Body of pancreas (tissue), 4 donors: ENCODE results near the gene IL1F10.

ENCODE experiments used
- CTCF ChIP-seq, 7 experiments: fragments of 450-650 bp in 4 of 7; fragments of 200-600 bp in 3 of 7; sonication (generic) in 3 of 7; IDR thresholded peaks; one replicate each; pipeline ENCODE4 v1.5.1; 2016 to 2019; ENCODE audit warnings: antibody characterized with exemption in 7 of 7
- POLR2A ChIP-seq, 3 donors: fragments of 450-650 bp; IDR thresholded peaks; one replicate each; pipeline ENCODE4 v1.6.1; 2016; ENCODE audit warnings: antibody characterized with exemption in 3 of 3, mild to moderate bottlenecking in 2 of 3

- TF ChIP-seq CTCF (IDR thresholded peaks at IDR 0.05) = no peak
- TF ChIP-seq POLR2A (IDR thresholded peaks at IDR 0.05) = no peak
These were observed 4.8 kb downstream of the IL1F10 start for GRCh38 chr2:113072584-113072983.
